DOHH2 (cell line): ENCODE measurements around the gene SEC23IP.

Experiments used
- H3F3A ChIP-seq: fragments of 200-600 bp; sonication (generic), shearing (Covaris generic); 2 replicates; pipeline ENCODE4 v1.6.0; 2016; ENCODE audit warnings: antibody characterized with exemption, mild to moderate bottlenecking; ENCODE audit not compliant: control insufficient read depth, insufficient read depth
- H3K27ac ChIP-seq: fragments of 200-600 bp; sonication (generic); 2 replicates; pipeline ENCODE4 v1.5.1; 2014; ENCODE audit warnings: low read depth, mild to moderate bottlenecking, low read length, moderate library complexity
- H3K27me3 ChIP-seq: fragments of 200-600 bp; sonication (generic); 2 replicates; pipeline ENCODE4 v1.6.1; 2014; ENCODE audit warnings: mild to moderate bottlenecking, low read length, mixed read lengths; ENCODE audit not compliant: control insufficient read depth
- H3K36me3 ChIP-seq: fragments of 200-600 bp; sonication (generic); 2 replicates; pipeline ENCODE4 v1.6.1; 2014; ENCODE audit warnings: mild to moderate bottlenecking, low read length, moderate library complexity, mixed read lengths; ENCODE audit not compliant: control insufficient read depth
- H3K4me1 ChIP-seq: fragments of 200-600 bp; sonication (generic); 2 replicates; pipeline ENCODE4 v1.6.1; 2014; ENCODE audit warnings: mild to moderate bottlenecking, low read length, mixed read lengths; ENCODE audit not compliant: control insufficient read depth
- H3K4me2 ChIP-seq: fragments of 200-600 bp; sonication (generic); 2 replicates; pipeline ENCODE4 v1.6.0; 2014; ENCODE audit warnings: mild to moderate bottlenecking, low read length, moderate library complexity
- H3K4me3 ChIP-seq: fragments of 200-600 bp; sonication (generic); 2 replicates; pipeline ENCODE4 v1.5.1; 2014; ENCODE audit warnings: mild to moderate bottlenecking, low read length, mixed read lengths
- H3K79me2 ChIP-seq: fragments of 200-600 bp; sonication (generic); 2 replicates; pipeline ENCODE4 v1.6.1; 2014; ENCODE audit warnings: mild to moderate bottlenecking, low read length, mixed read lengths; ENCODE audit not compliant: control insufficient read depth
- H3K9me2 ChIP-seq: fragments of 200-600 bp; sonication (generic); replicated peaks from 2 replicates; pipeline ENCODE4 v1.6.1; 2014; ENCODE audit warnings: mild to moderate bottlenecking, low read length, mixed read lengths; ENCODE audit not compliant: control insufficient read depth
- H3K9me3 ChIP-seq: fragments of 200-600 bp; sonication (generic); 2 replicates; pipeline ENCODE4 v1.6.1; 2014; ENCODE audit warnings: antibody characterized with exemption, low read length, mixed read lengths; ENCODE audit not compliant: control insufficient read depth, insufficient read depth
- H4K20me1 ChIP-seq: fragments of 200-600 bp; sonication (generic); 2 replicates; pipeline ENCODE4 v1.6.0; 2014; ENCODE audit warnings: low read depth, mild to moderate bottlenecking, antibody characterized with exemption, low read length, moderate library complexity; ENCODE audit not compliant: control insufficient read depth, insufficient read depth
- EZH2phosphoT487 ChIP-seq: fragments of 200-600 bp; sonication (generic); IDR thresholded peaks from 2 replicates; pipeline ENCODE4 v1.6.1; 2017; ENCODE audit warnings: borderline replicate concordance, mild to moderate bottlenecking, antibody characterized with exemption, low read length, moderate library complexity, mixed read lengths
- TF ChIP-seq, protein P1 (sequence below): fragments of 200-600 bp; sonication (generic); IDR thresholded peaks from one replicate; pipeline ENCODE4 v1.5.1; 2014; ENCODE audit warnings: antibody characterized with exemption, mild to moderate bottlenecking, low read depth, low read length; ENCODE audit not compliant: poor library complexity, severe bottlenecking

SEC23IP gene

DNA sequence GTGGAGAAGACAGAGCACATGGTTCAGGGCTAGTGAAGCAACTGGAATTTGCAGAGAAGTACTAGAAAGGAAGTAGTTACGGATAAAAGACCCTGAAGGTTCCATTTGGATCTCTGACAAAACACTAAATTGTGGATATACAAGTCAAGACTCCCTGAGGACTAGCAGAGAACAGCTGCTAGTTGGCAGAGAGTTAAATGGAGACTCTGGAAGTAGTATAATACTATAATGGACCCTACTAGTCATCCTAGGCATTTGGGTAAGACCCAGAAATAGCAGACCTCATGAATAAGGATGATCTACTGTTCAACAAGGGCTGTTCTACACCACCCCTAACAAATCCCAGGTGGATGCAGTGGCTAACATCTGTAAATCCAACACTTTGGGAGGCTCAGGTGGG is 39.0 kb upstream of the SEC23IP start:
- Histone ChIP-seq H4K20me1 (peaks cover 4% of the 10 kb centered on the region; the same call in 1 of the 2 replicates), H3K27ac (no peak overlapping the region), H3F3A (no peaks in the 10 kb centered on the region), H3K36me3 (peaks cover 82% of the 10 kb centered on the region), H3K9me2 (no peaks in the 10 kb centered on the region), H3K4me3 (no peak overlapping the region), H3K79me2 (peaks cover 20% of the 10 kb centered on the region), H3K4me2 (no peak overlapping the region), H3K9me3 (no peaks in the 10 kb centered on the region), H3K4me1 (no peaks in the 10 kb centered on the region), H3K27me3 (no peaks in the 10 kb centered on the region)
- TF ChIP-seq EZH2phosphoT487: no peak
- TF ChIP-seq, protein P1, sequence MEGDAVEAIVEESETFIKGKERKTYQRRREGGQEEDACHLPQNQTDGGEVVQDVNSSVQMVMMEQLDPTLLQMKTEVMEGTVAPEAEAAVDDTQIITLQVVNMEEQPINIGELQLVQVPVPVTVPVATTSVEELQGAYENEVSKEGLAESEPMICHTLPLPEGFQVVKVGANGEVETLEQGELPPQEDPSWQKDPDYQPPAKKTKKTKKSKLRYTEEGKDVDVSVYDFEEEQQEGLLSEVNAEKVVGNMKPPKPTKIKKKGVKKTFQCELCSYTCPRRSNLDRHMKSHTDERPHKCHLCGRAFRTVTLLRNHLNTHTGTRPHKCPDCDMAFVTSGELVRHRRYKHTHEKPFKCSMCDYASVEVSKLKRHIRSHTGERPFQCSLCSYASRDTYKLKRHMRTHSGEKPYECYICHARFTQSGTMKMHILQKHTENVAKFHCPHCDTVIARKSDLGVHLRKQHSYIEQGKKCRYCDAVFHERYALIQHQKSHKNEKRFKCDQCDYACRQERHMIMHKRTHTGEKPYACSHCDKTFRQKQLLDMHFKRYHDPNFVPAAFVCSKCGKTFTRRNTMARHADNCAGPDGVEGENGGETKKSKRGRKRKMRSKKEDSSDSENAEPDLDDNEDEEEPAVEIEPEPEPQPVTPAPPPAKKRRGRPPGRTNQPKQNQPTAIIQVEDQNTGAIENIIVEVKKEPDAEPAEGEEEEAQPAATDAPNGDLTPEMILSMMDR: no peak

GRCh38 chr10:119858063-119858462 is 34.5 kb upstream of the SEC23IP start:
- Histone ChIP-seq H3K79me2 (peaks cover 63% of the 10 kb centered on the region), H3K36me3 (peaks cover 69% of the 10 kb centered on the region), H3K4me1 (peaks cover 42% of the 10 kb centered on the region), H3K4me2 (no peak overlapping the region), H3K4me3 (no peak overlapping the region), H3K9me3 (no peaks in the 10 kb centered on the region), H3F3A (peaks cover 24% of the 10 kb centered on the region), H3K9me2 (no peaks in the 10 kb centered on the region), H4K20me1 (peaks cover 42% of the 10 kb centered on the region), H3K27ac (no peak overlapping the region), H3K27me3 (no peaks in the 10 kb centered on the region)
- no peak for TF ChIP-seq EZH2phosphoT487
- TF ChIP-seq, protein P1: no peak

DNA sequence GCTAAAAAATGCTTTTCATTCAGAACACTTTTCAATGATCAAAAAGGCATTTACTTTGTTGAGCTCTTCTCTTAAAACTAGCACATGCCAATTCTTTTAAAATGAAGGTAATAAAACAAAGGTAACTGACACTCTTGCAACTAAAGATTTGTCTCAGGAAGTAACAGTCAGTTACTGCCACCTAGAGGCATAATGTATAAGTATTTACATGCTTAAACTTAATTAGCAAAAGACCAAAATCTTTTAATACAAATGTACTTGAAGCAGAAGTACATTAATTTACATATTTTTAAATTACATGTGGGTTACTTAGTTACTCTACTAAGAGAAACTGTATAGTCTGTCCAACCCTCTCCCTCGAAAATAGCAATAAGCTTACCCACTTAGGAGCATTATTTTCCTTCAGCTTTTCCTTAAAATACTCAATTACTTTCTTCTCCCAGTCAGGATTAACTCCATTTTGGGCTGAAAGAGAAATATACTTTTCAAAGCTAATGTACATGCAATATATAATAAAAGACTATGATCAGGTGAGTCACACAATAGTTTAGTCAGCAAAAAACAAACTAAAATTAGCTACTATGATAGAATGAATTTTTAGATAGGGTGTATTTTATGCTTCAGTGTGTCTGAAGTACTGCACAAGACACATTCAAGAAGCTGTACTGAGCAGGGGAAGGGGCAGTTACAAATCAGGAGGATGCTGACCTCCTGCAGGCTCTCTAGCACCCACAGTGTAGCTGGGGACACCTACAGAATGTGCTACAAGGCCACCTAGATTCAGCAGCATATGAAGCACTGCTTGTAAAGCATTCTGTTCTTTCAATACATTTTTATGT is 32.9 kb upstream of the SEC23IP start:
- Histone ChIP-seq H3F3A (peaks cover 34% of the 10 kb centered on the region), H3K27me3 (no peaks in the 10 kb centered on the region), H4K20me1 (peaks cover 45% of the 10 kb centered on the region), H3K27ac (peak overlapping the region; percentile 8), H3K4me2 (peak overlapping the region; percentile 34), H3K9me2 (no peaks in the 10 kb centered on the region), H3K4me3 (no peak overlapping the region), H3K79me2 (peaks cover 79% of the 10 kb centered on the region), H3K36me3 (peaks cover 62% of the 10 kb centered on the region), H3K9me3 (no peaks in the 10 kb centered on the region), H3K4me1 (peaks cover 57% of the 10 kb centered on the region)
- TF ChIP-seq EZH2phosphoT487: no peak
- TF ChIP-seq, protein P1: peak; percentile 66
